Measurements from ENCODE around the gene PROX2. TPM values are rescaled to one million over a fixed set of nuclear protein-coding genes. Genes with fewer than 3 reads are reported as not detected.

PROX2 gene
- total RNA-seq, 4 donors from 2014 or later: not detected

DNA sequence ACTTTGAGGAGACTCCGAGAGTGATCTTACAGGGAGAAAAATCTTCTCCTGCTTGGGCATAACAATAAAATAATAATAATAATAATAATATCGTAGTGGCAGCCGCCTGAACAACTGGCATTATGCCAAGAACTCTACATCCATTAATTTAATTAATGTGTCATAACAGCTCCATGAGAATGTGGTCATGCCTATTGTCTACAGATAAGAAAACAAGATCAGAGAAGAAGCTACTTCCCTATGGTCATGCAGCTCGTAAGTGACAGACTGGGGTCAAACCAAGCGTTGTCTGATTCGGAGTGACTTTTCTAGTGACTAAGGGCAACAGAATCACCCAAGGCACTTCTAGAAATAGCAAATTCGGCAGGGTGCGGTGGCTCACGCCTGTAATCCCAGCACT, 11.7 kb downstream of the PROX2 start:
- Histone ChIP-seq H3K36me3 (no peaks in the 10 kb centered on the region), H3K27ac (no peak overlapping the region), H3K9me3 (no peaks in the 10 kb centered on the region), H3K4me1 (no peaks in the 10 kb centered on the region), H3K4me3 (no peak overlapping the region), H3K27me3 (no peaks in the 10 kb centered on the region)
- DNase-seq: no peak
- intact Hi-C loops (cut with DNase I; ENCODE audit: low total_unique reads): no loop called here
- TF ChIP-seq, protein P1, sequence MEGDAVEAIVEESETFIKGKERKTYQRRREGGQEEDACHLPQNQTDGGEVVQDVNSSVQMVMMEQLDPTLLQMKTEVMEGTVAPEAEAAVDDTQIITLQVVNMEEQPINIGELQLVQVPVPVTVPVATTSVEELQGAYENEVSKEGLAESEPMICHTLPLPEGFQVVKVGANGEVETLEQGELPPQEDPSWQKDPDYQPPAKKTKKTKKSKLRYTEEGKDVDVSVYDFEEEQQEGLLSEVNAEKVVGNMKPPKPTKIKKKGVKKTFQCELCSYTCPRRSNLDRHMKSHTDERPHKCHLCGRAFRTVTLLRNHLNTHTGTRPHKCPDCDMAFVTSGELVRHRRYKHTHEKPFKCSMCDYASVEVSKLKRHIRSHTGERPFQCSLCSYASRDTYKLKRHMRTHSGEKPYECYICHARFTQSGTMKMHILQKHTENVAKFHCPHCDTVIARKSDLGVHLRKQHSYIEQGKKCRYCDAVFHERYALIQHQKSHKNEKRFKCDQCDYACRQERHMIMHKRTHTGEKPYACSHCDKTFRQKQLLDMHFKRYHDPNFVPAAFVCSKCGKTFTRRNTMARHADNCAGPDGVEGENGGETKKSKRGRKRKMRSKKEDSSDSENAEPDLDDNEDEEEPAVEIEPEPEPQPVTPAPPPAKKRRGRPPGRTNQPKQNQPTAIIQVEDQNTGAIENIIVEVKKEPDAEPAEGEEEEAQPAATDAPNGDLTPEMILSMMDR (IDR thresholded peaks at IDR 0.05): no peak
- no peak for TF ChIP-seq POLR2A (IDR thresholded peaks at IDR 0.05)

DNA sequence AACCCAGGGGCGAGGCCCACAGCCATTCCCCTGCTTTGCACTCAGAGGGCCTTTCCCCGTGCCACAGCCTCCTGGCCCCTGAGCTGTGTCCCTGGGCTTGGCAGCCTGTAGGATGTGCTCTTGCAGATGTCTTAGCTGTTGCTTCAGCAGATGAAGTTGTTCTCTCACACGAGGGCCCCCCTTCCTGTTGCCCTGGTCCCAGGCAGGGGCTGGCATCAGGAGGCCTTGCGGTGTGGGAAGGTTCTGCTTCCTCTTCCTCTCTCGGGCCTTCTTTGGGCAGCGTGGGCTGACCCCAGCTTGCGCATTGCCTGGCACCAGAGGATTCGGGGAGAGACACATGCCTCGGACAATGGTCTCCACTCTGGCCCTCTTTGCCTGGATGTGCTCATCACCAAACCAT, 12.7 kb downstream of the PROX2 start:
- intact Hi-C loops (cut with DNase I; ENCODE audit: low total_unique reads): no loop called here

DNA sequence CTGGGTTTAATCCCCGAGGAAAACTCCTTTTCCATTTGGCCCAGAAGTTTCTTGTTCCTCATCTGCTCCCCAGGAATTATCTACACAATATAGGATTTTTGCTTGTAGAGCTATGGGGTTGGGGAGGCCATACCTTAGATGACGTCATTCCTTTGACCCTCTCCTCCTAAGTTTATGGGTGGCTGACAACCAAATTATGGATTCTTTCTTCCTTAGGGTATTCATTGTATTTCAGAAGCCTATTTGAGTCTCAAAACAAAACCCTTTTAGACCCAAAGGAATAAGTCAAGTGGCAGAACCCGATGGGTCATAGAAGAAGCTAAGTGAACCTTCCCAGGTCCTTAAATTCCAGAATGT, 14.2 kb downstream of the PROX2 start:
- DNase-seq: no peak
- intact Hi-C loops (cut with DNase I; ENCODE audit: low total_unique reads): no loop called here
- H3K36me3 ChIP-seq: no peaks in the 10 kb centered on the region
- TF ChIP-seq, protein P1 (IDR thresholded peaks at IDR 0.05): no peak
- no peak for TF ChIP-seq POLR2A (IDR thresholded peaks at IDR 0.05)
- H3K27ac ChIP-seq: no peak overlapping the region
- H3K9me3 ChIP-seq: no peaks in the 10 kb centered on the region
- no peaks in the 10 kb centered on the region for H3K27me3 ChIP-seq
- no peak overlapping the region for H3K4me3 ChIP-seq
- no peaks in the 10 kb centered on the region for H3K4me1 ChIP-seq

More for the DNA sequence above, 12.7 kb downstream of the PROX2 start:
- Histone ChIP-seq H3K4me3 (no peak overlapping the region), H3K4me1 (no peaks in the 10 kb centered on the region), H3K9me3 (no peaks in the 10 kb centered on the region), H3K27ac (no peak overlapping the region), H3K36me3 (no peaks in the 10 kb centered on the region), H3K27me3 (no peaks in the 10 kb centered on the region)
- TF ChIP-seq, protein P1 (IDR thresholded peaks at IDR 0.05): no peak
- TF ChIP-seq POLR2A (IDR thresholded peaks at IDR 0.05): no peak
- DNase-seq: no peak

DNA sequence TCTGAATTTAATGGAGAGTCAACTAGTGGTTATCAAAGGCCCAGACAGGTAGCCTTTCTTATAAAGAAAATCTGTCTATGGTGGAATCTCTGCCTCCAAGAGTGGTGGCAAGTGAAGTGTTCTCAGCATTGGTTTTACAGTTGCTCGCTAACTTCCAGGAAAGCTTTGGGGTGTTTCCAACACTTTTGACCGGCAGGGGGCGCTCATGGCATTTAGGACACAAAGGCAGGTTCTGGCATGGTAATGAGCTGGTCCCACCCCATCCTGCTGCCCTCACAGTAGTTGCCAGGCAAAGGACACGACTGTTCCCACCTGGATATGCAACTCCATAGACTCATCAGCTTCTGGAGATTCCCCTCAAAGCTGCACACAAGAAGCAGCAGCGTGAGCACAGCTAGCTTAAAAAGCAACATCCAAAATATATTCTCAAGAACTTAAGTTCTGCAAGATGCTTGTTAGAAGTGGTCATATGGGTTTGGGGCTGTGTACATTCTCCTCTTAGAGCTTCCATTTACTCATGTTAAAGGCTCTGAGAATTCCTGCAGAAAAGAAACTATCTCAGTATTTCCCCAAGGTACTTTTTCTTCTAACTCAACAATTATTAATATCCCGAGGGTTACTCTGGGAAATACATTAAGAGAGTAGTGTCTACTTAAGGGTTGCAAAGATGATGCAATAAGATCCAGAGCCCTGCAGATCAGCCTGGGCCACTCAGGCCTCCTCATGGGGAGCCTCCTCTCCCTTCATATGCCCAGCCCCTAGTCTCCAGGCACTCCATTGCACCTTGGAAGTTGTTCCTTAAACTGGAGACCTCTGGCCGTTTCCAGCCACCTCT, 14.8 kb downstream of the PROX2 start:
- Histone ChIP-seq H3K27me3 (no peaks in the 10 kb centered on the region), H3K27ac (no peak overlapping the region), H3K9me3 (no peaks in the 10 kb centered on the region), H3K36me3 (no peaks in the 10 kb centered on the region), H3K4me1 (no peaks in the 10 kb centered on the region), H3K4me3 (no peak overlapping the region)
- intact Hi-C loops (cut with DNase I; ENCODE audit: low total_unique reads): no loop called here
- peak; percentile 87 to 89 for DNase-seq
- TF ChIP-seq POLR2A (IDR thresholded peaks at IDR 0.05): no peak
- TF ChIP-seq, protein P1 (IDR thresholded peaks at IDR 0.05): peak; percentile 68 to 85 (median 78)

DNA sequence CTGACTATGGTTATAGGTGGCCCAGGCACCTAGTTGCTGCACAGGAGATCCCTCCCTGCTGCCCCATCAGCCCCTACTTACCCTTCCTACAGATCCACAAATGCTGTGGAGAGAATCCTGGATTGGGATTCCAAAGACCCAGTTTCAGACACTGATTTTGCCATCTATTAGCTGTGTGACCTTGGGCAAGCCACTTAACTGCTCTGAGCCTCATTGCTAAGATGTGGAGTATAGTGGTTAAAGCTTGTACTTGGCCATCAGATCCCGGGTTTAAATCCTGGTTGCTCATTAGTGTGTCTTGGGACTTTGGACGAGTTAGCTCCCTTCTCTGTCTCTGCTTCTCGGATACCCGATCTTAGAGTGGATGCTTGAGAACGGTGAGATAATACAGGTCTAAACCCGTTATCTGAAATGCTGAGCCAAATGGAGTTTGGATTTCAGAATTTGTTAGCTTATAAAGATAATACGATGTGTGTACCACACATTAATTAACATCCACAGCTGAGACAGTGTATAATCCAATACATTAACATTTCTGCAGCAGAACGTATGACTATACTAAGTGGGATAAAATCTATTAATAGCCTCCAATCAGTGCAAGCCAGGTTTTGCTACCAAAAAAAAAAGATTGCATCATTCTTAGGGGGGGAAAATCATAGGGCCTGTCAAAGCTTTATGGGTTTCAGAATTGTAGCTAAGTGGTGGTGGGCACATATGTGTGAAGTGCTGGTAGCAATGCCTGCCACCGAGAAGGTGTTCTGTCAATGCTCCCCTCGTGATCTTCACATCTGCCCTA, 16.0 kb downstream of the PROX2 start:
- TF ChIP-seq POLR2A (IDR thresholded peaks at IDR 0.05): no peak
- TF ChIP-seq, protein P1 (IDR thresholded peaks at IDR 0.05): no peak
- intact Hi-C loops (cut with DNase I; ENCODE audit: low total_unique reads): no loop called here

More for the DNA sequence above, 16.0 kb downstream of the PROX2 start:
- no peaks in the 10 kb centered on the region for H3K4me1 ChIP-seq
- no peak overlapping the region for H3K27ac ChIP-seq
- DNase-seq: no peak
- no peaks in the 10 kb centered on the region for H3K27me3 ChIP-seq
- no peak overlapping the region for H3K4me3 ChIP-seq
- no peaks in the 10 kb centered on the region for H3K9me3 ChIP-seq
- no peaks in the 10 kb centered on the region for H3K36me3 ChIP-seq
